GM21737 (cell line): ENCODE measurements around the gene VHLL.

ENCODE experiments used
- ATAC-seq: cut with Tn5 transposase; IDR thresholded peaks from one replicate; pipeline ENCODE4 v1.9.1; 2021; ENCODE audit warnings: mild to moderate bottlenecking, moderate library complexity; ENCODE audit not compliant: unreplicated experiment

Gene VHLL

DNA sequence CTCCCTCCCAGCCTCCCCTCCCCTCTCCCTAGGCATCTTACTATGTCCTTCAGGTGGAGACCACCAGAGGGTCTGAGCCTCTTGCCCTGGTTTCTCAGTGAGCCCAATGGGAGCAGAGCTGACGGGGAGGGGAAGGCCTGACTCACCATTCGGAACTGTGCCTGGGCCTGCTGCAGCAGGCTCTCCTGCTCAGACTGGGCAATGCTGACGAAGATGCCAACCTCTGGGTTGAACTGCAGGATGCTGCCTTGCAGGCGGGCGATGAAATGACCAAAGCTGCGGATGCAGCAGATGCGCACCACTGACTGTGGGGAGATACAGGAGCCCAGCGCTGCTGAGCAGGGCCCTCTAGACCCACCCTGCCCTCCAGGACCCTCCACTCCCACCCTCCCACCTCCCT lies 40.2 kb downstream of the VHLL start:
- no peak for ATAC-seq

DNA sequence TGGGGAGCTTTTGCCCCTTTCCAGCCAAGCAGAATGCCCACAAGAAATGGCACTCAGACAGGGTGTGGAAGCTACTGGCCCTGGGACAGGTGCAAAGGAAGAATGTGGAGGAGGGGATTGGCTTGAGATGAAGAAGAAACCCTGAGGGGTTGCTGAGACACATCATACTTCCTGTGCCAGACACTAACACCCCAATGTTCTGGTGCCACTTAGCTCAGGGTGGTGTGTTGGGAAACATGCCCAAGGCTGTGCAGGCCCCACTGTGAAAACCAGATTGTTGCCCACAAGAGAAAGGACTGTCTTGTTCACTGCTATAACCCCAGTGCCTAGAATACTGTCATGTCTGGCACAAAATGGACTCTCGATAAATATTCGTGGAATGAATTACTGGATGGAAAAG lies 41.4 kb downstream of the VHLL start:
- no peak for ATAC-seq

DNA sequence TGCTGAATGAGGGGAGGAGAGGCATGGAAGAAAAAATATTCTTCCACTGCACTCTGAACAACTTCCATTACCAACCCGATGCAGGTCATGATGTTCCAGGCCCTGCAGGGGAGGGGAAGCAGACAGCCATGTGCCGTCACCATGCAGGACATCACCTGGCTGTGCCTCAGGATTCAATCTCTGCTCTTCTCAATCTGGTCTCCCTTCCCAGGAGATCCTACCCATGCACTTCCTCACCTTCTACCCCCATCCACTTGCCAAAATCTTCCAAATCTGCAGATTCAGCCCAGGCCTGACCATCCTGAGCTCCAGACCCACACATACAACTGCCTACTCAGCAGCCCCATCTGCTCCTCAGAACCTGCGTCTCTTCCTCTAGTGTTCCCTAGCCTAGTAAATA lies 45.5 kb downstream of the VHLL start:
- no peak for ATAC-seq

DNA sequence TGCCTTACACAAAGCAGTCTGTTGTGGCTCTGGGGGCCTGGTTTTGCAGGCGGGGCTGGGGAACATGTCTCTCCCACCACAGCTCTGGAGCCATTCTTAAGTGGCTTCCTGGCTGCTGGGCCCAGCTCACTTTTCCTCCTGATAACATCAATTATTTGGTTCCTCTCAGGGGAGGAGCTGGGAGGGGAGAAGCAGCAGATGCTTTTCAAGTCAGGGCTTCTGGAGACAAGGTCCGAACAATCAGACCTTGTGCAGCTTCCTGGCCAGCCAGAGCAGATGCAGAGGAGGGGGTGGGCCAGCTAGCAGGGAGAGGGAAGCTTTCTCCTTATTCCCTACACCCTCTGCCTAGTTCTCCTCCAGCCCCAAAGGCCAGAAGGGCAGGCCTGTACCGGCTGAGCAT lies 47.6 kb downstream of the VHLL start:
- ATAC-seq: no peak

DNA sequence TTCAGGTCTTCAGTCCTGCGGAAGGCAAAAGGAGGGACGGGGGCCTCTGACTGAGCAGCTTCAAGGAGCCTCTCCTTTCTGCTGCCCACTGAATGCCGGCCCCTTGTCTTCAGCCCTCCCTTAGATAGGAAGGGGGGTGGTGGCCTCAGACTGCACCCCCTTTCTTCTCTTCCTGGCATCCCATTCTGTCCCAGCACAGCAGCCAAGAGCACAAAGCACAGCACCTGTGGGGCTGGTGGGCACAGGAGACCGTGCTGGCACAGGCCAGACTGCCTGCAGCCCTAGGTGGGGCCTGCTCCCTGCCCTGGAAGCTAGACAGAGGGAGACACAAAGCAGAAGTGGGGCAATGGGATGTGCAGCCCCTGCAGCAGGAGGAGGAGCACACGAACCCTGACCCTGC lies 49.5 kb downstream of the VHLL start:
- no peak for ATAC-seq
